PC-9 (cell line): ENCODE measurements around the gene ARID2. TPM values are rescaled to one million over a fixed set of nuclear protein-coding genes. Genes with fewer than 3 reads are reported as not detected.

Experiments used
- BruUV-seq: library from RNA; stranded (reverse); fragments of 400-500 nt; replicated peaks from 2 replicates; lab custom pipeline; 2021; lab: Mats Ljungman, UMichigan
- CTCF ChIA-PET: fragments of 300-600 bp; sonication (Branson Sonifier 250); formaldehyde crosslinking; loops from one replicate; lab custom pipeline; 2022; ENCODE audit warnings: antibody characterized with exemption; lab: Charles Lee
- POLR2A ChIA-PET: fragments of 300-600 bp; sonication (Branson Sonifier 250); formaldehyde crosslinking; loops from one replicate; lab custom pipeline; 2022; ENCODE audit warnings: antibody characterized with exemption; ENCODE audit not compliant: unreplicated experiment; lab: Charles Lee
- DNase-seq, 2 experiments: peaks; one replicate each; pipeline versions ENCODE4 v3.0.0 to v3.0.0-alpha.2; 2015 to 2022; ENCODE audit warnings: mixed read lengths in 1 of 2
- H2AFZ ChIP-seq: fragments of 200-600 bp; sonication (generic); 2 replicates; pipeline ENCODE4 v1.8.1; 2017; ENCODE audit warnings: antibody characterized with exemption
- H3F3A ChIP-seq: fragments of 200-600 bp; sonication (generic); 2 replicates; pipeline ENCODE4 v1.8.1; 2017; ENCODE audit warnings: antibody characterized with exemption, mild to moderate bottlenecking, low read depth; ENCODE audit not compliant: insufficient read depth
- H3K27ac ChIP-seq: fragments of 200-600 bp; sonication (generic); 2 replicates; pipeline ENCODE4 v1.6.1; 2016; ENCODE audit warnings: mixed run types
- H3K27me3 ChIP-seq: fragments of 200-600 bp; sonication (generic); 2 replicates; pipeline ENCODE4 v1.6.1; 2016; ENCODE audit warnings: low read depth, mixed run types; ENCODE audit not compliant: insufficient read depth
- H3K36me3 ChIP-seq: fragments of 200-600 bp; sonication (generic); 2 replicates; pipeline ENCODE4 v1.6.1; 2016; ENCODE audit warnings: low read depth, mixed run types
- H3K4me1 ChIP-seq: fragments of 200-600 bp; sonication (generic); replicated peaks from 2 replicates; pipeline ENCODE4 v1.6.1; 2016; ENCODE audit warnings: mixed run types; ENCODE audit not compliant: insufficient read depth
- H3K4me2 ChIP-seq: fragments of 200-600 bp; sonication (generic); 2 replicates; pipeline ENCODE4 v1.6.1; 2017; ENCODE audit warnings: mixed run types
- H3K4me3 ChIP-seq: fragments of 200-600 bp; sonication (generic); 2 replicates; pipeline ENCODE4 v1.6.1; 2016; ENCODE audit warnings: mixed run types
- H3K79me2 ChIP-seq: fragments of 200-600 bp; sonication (generic); 2 replicates; pipeline ENCODE4 v1.6.1; 2017; ENCODE audit warnings: low read depth, mixed run types
- H3K9me2 ChIP-seq: fragments of 200-600 bp; sonication (generic); 2 replicates; pipeline ENCODE4 v1.8.1; 2017; ENCODE audit warnings: mild to moderate bottlenecking; ENCODE audit not compliant: insufficient read depth
- H3K9me3 ChIP-seq: fragments of 200-600 bp; sonication (generic); 2 replicates; pipeline ENCODE4 v1.8.1; 2016; ENCODE audit warnings: low read depth; ENCODE audit not compliant: insufficient read depth
- H4K20me1 ChIP-seq: fragments of 200-600 bp; sonication (generic); 2 replicates; pipeline ENCODE4 v1.8.1; 2017; ENCODE audit not compliant: insufficient read depth
- CTCF ChIP-seq: fragments of 200-600 bp; sonication (generic); conservative IDR thresholded peaks from 2 replicates; pipeline ENCODE4 v1.6.1; 2017; ENCODE audit warnings: mixed run types, antibody characterized with exemption, mild to moderate bottlenecking, moderate library complexity
- EZH2 ChIP-seq: fragments of 200-600 bp; sonication (generic); IDR thresholded peaks from 2 replicates; pipeline ENCODE4 v1.8.0; 2017; ENCODE audit warnings: antibody characterized with exemption, low read depth
- intact Hi-C: fragments of 100-400 bp; cut with micrococcal nuclease; formaldehyde crosslinking; loops from one replicate; pipeline ENCODE4 v1.10.0; 2022; ENCODE audit not compliant: unreplicated experiment
- total RNA-seq: library from RNA; stranded (reverse); gene quantifications from 2 replicates; pipeline ENCODE4 v1.2.3, GENCODE V29; 2021

Gene ARID2
- total RNA-seq, 1 experiment from 2014 or later: 24.6 TPM

GRCh38 chr12:45872446-45872845 lies 142.9 kb downstream of the ARID2 start:
- Histone ChIP-seq H3K4me3 (no peak overlapping the region), H3K4me2 (no peak overlapping the region), H3K27ac (no peak overlapping the region), H2AFZ (no peak overlapping the region), H3K4me1 (no peaks in the 10 kb centered on the region), H3K9me3 (no peaks in the 10 kb centered on the region), H4K20me1 (0 out of 2 replicates have a peak, but pooled peaks cover 3% of the 10 kb centered on the region), H3K36me3 (peaks cover 4% of the 10 kb centered on the region; the same call in 1 of the 2 replicates), H3K27me3 (no peaks in the 10 kb centered on the region), H3K79me2 (no peaks in the 10 kb centered on the region), H3F3A (no peaks in the 10 kb centered on the region), H3K9me2 (no peaks in the 10 kb centered on the region)
- no peak for DNase-seq
- intact Hi-C loops: no loop called here
- TF ChIP-seq EZH2 (no peak), CTCF (no peak)
- no TSS peak for BruUV-seq
- ChIA-PET POLR2A (interaction anchor here (0.6 kb wide), 1 partner anchor 92 kb away, joined by 3 read pairs; no protein-coding TSS in a partner anchor), CTCF (no interaction called here)

GRCh38 chr12:45877069-45877468 lies 147.6 kb downstream of the ARID2 start:
- Histone ChIP-seq H3K4me1 (no peaks in the 10 kb centered on the region), H3K9me3 (no peaks in the 10 kb centered on the region), H2AFZ (no peak overlapping the region), H3F3A (0 out of 2 replicates have a peak, but pooled peaks cover 3% of the 10 kb centered on the region), H4K20me1 (0 out of 2 replicates have a peak, but pooled peaks cover 3% of the 10 kb centered on the region), H3K4me3 (no peak overlapping the region), H3K9me2 (no peaks in the 10 kb centered on the region), H3K27ac (no peak overlapping the region), H3K4me2 (no peak overlapping the region), H3K36me3 (peaks cover 4% of the 10 kb centered on the region; the same call in 1 of the 2 replicates), H3K79me2 (no peaks in the 10 kb centered on the region), H3K27me3 (no peaks in the 10 kb centered on the region)
- ChIA-PET CTCF (no interaction called here), POLR2A (no interaction called here)
- BruUV-seq: no TSS peak
- intact Hi-C loops: no loop called here
- DNase-seq: no peak
- TF ChIP-seq CTCF (no peak), EZH2 (no peak)

GRCh38 chr12:45878630-45879255 lies 149.2 kb downstream of the ARID2 start:
- DNase-seq: no peak
- Histone ChIP-seq H2AFZ (no peak overlapping the region), H3K4me1 (no peaks in the 10 kb centered on the region), H3K27ac (no peak overlapping the region), H3K79me2 (no peaks in the 10 kb centered on the region), H3F3A (0 out of 2 replicates have a peak, but pooled peaks cover 3% of the 10 kb centered on the region), H3K4me3 (no peak overlapping the region), H3K4me2 (no peak overlapping the region), H3K9me3 (no peaks in the 10 kb centered on the region), H3K27me3 (no peaks in the 10 kb centered on the region), H3K36me3 (peaks cover 4% of the 10 kb centered on the region; the same call in 1 of the 2 replicates), H3K9me2 (no peaks in the 10 kb centered on the region), H4K20me1 (no peaks in the 10 kb centered on the region)
- ChIA-PET CTCF (no interaction called here), POLR2A (interaction anchor here (0.6 kb wide), 1 partner anchor 112 kb away, joined by 3 read pairs; no protein-coding TSS in a partner anchor)
- BruUV-seq: no TSS peak
- intact Hi-C loops: no loop called here
- no peak for TF ChIP-seq CTCF
- no peak for TF ChIP-seq EZH2
